Muscle of back (tissue), 11 donors: ENCODE results near the gene PRKN. TPM values are rescaled to one million over a fixed set of nuclear protein-coding genes. Genes with fewer than 3 reads are reported as not detected.

Source experiments
- DNase-seq, 3 donors: peaks; one replicate each; pipeline versions ENCODE4 v3.0.0 to v3.0.0-alpha.2; 2013
- polyA plus RNA-seq, 10 donors: library from polyadenylated mRNA; unstranded; fragments of 120-200 nt; gene quantifications; one replicate each; pipeline ENCODE4 v1.2.1, GENCODE V29; 2013; ENCODE audit not compliant: insufficient read length in 10 of 10

The PRKN gene
- polyA plus RNA-seq, 10 donors = 2.5 to 6.4 (median 3.6) TPM

- DNase-seq = no peak
Observed at GRCh38 chr6:162125659-162126058, 601.9 kb downstream of the PRKN start.

GRCh38 chr6:162124710-162125435 lies 602.7 kb downstream of the PRKN start:
- no peak for DNase-seq

- DNase-seq = no peak
Observed at GRCh38 chr6:162123797-162124196, 603.8 kb downstream of the PRKN start.

GRCh38 chr6:162119341-162119740 lies 608.2 kb downstream of the PRKN start:
- DNase-seq = peak; percentile 36 to 71 (median 39)

- no peak for DNase-seq
Observed at GRCh38 chr6:162118706-162119105, 608.9 kb downstream of the PRKN start.

- peak in 2 of 3 donors; percentile 7 to 31 for DNase-seq
Observed at GRCh38 chr6:162116902-162117525, 610.6 kb downstream of the PRKN start.

GRCh38 chr6:162109480-162110050 lies 618.0 kb downstream of the PRKN start:
- peak in 1 of 3 donors; percentile 13 for DNase-seq

GRCh38 chr6:162108041-162108440 lies 619.5 kb downstream of the PRKN start:
- DNase-seq = no peak

GRCh38 chr6:162100096-162100495 lies 627.5 kb downstream of the PRKN start:
- DNase-seq = no peak

- peak in 2 of 3 donors; percentile 40 to 82 for DNase-seq
Observed at GRCh38 chr6:162099685-162100084, 627.9 kb downstream of the PRKN start.

GRCh38 chr6:162092816-162093502 lies 634.6 kb downstream of the PRKN start:
- DNase-seq = no peak

- DNase-seq = peak in 1 of 3 donors; percentile 88
Observed at GRCh38 chr6:162090734-162091133, 636.8 kb downstream of the PRKN start.

GRCh38 chr6:162088091-162088490 lies 639.5 kb downstream of the PRKN start:
- no peak for DNase-seq

GRCh38 chr6:162085561-162085960 lies 642.0 kb downstream of the PRKN start:
- DNase-seq = no peak

- DNase-seq = no peak
Observed at GRCh38 chr6:162082520-162082919, 645.0 kb downstream of the PRKN start.

- DNase-seq = no peak
Observed at GRCh38 chr6:162078667-162079066, 648.9 kb downstream of the PRKN start.

- no peak for DNase-seq
Observed at GRCh38 chr6:162078126-162078525, 649.4 kb downstream of the PRKN start.

- DNase-seq = no peak
Observed at GRCh38 chr6:162076816-162077215, 650.8 kb downstream of the PRKN start.

- no peak for DNase-seq
Observed at GRCh38 chr6:162074641-162075275, 652.8 kb downstream of the PRKN start.

GRCh38 chr6:162070639-162071038 lies 656.9 kb downstream of the PRKN start:
- DNase-seq = no peak

GRCh38 chr6:162069995-162070394 lies 657.6 kb downstream of the PRKN start:
- DNase-seq = no peak

GRCh38 chr6:162068340-162068739 lies 659.2 kb downstream of the PRKN start:
- peak in 1 of 3 donors; percentile 36 for DNase-seq
